Trophoblast cell (in vitro differentiated cells and primary cell): Measurements from ENCODE around the gene VENTX.

Experiments used
- DNase-seq, 2 donors: peaks; one replicate each; pipeline ENCODE4 v3.0.0-alpha.2; 2016
- H2AFZ ChIP-seq: 2 replicates; pipeline ENCODE4 v1.6.1; 2013; ENCODE audit warnings: low read length, moderate library complexity, mild to moderate bottlenecking; ENCODE audit not compliant: insufficient read depth, poor library complexity
- H2AK5ac ChIP-seq: 2 replicates; pipeline ENCODE4 v1.6.1; 2013; ENCODE audit warnings: mild to moderate bottlenecking, low read length
- H2BK120ac ChIP-seq: 2 replicates; pipeline ENCODE4 v1.6.1; 2013; ENCODE audit warnings: low read length, mild to moderate bottlenecking, moderate library complexity; ENCODE audit not compliant: insufficient read depth, poor library complexity
- H2BK12ac ChIP-seq: 2 replicates; pipeline ENCODE4 v1.6.1; 2013; ENCODE audit warnings: mild to moderate bottlenecking, low read length, moderate library complexity
- H2BK5ac ChIP-seq: 2 replicates; pipeline ENCODE4 v1.6.1; 2013; ENCODE audit warnings: low read length, low read depth, moderate library complexity, mild to moderate bottlenecking; ENCODE audit not compliant: poor library complexity
- H3K14ac ChIP-seq: 2 replicates; pipeline ENCODE4 v1.6.1; 2013; ENCODE audit warnings: mild to moderate bottlenecking, low read length
- H3K18ac ChIP-seq: 2 replicates; pipeline ENCODE4 v1.6.1; 2013; ENCODE audit warnings: mild to moderate bottlenecking, low read length
- H3K23ac ChIP-seq: 2 replicates; pipeline ENCODE4 v1.6.1; 2013; ENCODE audit warnings: low read length
- H3K27ac ChIP-seq: 2 replicates; pipeline ENCODE4 v1.5.1; 2013; ENCODE audit warnings: low read depth, mild to moderate bottlenecking, inconsistent platforms, low read length, moderate library complexity
- H3K27me3 ChIP-seq: 2 replicates; pipeline ENCODE4 v1.6.1; 2013; ENCODE audit warnings: inconsistent platforms, mild to moderate bottlenecking, low read length, moderate library complexity; ENCODE audit not compliant: insufficient read depth
- H3K36me3 ChIP-seq, 2 experiments: 1 replicate in 1 of 2; 2 replicates in 1 of 2; pipeline ENCODE4 v1.6.1; 2013; ENCODE audit warnings: low read length in 2 of 2, mild to moderate bottlenecking in 2 of 2, moderate library complexity in 1 of 2; ENCODE audit not compliant: insufficient read depth in 2 of 2, control insufficient read depth in 1 of 2
- H3K4ac ChIP-seq: 2 replicates; pipeline ENCODE4 v1.6.1; 2013; ENCODE audit warnings: low read depth, mild to moderate bottlenecking, low read length, moderate library complexity
- H3K4me1 ChIP-seq, 2 experiments: 1 replicate in 1 of 2; 2 replicates in 1 of 2; pipeline ENCODE4 v1.6.1; 2013; ENCODE audit warnings: low read length in 2 of 2, mild to moderate bottlenecking in 2 of 2, moderate library complexity in 1 of 2; ENCODE audit not compliant: insufficient read depth in 2 of 2, control insufficient read depth in 1 of 2
- H3K4me2 ChIP-seq: 2 replicates; pipeline ENCODE4 v1.6.1; 2013; ENCODE audit warnings: inconsistent platforms, mild to moderate bottlenecking, low read length, moderate library complexity
- H3K4me3 ChIP-seq: 2 replicates; pipeline ENCODE4 v1.5.1; 2013; ENCODE audit warnings: mild to moderate bottlenecking, low read depth, low read length, inconsistent platforms
- H3K79me1 ChIP-seq: one replicate; pipeline ENCODE4 v1.6.1; 2013; ENCODE audit warnings: low read length
- H3K79me2 ChIP-seq: 2 replicates; pipeline ENCODE4 v1.6.1; 2013; ENCODE audit warnings: low read length, mild to moderate bottlenecking; ENCODE audit not compliant: control insufficient read depth, insufficient read depth, poor library complexity
- H3K9ac ChIP-seq: 2 replicates; pipeline ENCODE4 v1.6.1; 2013; ENCODE audit warnings: mild to moderate bottlenecking, low read length
- H3K9me3 ChIP-seq: 2 replicates; pipeline ENCODE4 v1.6.1; 2013; ENCODE audit warnings: low read depth, mild to moderate bottlenecking, control low read depth, inconsistent platforms, low read length; ENCODE audit not compliant: insufficient read depth
- H4K12ac ChIP-seq: 2 replicates; pipeline ENCODE4 v1.6.1; 2013; ENCODE audit warnings: low read depth, mild to moderate bottlenecking, low read length, moderate library complexity
- H4K8ac ChIP-seq: 2 replicates; pipeline ENCODE4 v1.6.1; 2013; ENCODE audit warnings: low read depth, mild to moderate bottlenecking, low read length, moderate library complexity
- H4K91ac ChIP-seq: one replicate; pipeline ENCODE4 v1.6.1; 2013; ENCODE audit warnings: low read depth, mild to moderate bottlenecking, low read length, moderate library complexity
- WGBS: extraction: QIAGEN DNeasy Blood & Tissue Kit; methylation state at CpG from one replicate; pipeline ENCODE4 v1.1.7; 2013; ENCODE audit warnings: missing lambda C conversion rate; ENCODE audit not compliant: insufficient read length, insufficient coverage; ENCODE audit errors: extremely low coverage; 5-methylcytosine and 5-hydroxymethylcytosine counted together

VENTX gene

GRCh38 chr10:133212853-133213494 is 24.7 kb upstream of the VENTX start:
- no peaks in the 10 kb centered on the region for H3K36me3 ChIP-seq
- H2AK5ac ChIP-seq, result no peak overlapping the region
- DNase-seq, result no peak
- no peak overlapping the region for H4K8ac ChIP-seq
- no peaks in the 10 kb centered on the region for H3K79me1 ChIP-seq
- H3K79me2 ChIP-seq, result no peaks in the 10 kb centered on the region
- no peak overlapping the region for H3K4ac ChIP-seq
- H4K12ac ChIP-seq, result no peak overlapping the region
- H3K18ac ChIP-seq, result no peak overlapping the region
- H2BK5ac ChIP-seq, result no peak overlapping the region
- H3K14ac ChIP-seq, result no peak overlapping the region
- no peak overlapping the region for H2BK12ac ChIP-seq
- H3K4me3 ChIP-seq, result no peak overlapping the region
- H2BK120ac ChIP-seq, result no peak overlapping the region
- H3K4me2 ChIP-seq, result no peak overlapping the region
- no CpG with 5 or more reads among the region's 20 CpGs for WGBS
- H3K27ac ChIP-seq, result no peak overlapping the region
- no peak overlapping the region for H3K23ac ChIP-seq
- H3K4me1 ChIP-seq, result no peaks in the 10 kb centered on the region
- H2AFZ ChIP-seq, result no peak overlapping the region
- H3K9ac ChIP-seq, result no peak overlapping the region
- H3K27me3 ChIP-seq, result no peaks in the 10 kb centered on the region
- peaks cover 17% of the 10 kb centered on the region for H3K9me3 ChIP-seq
- no peak overlapping the region for H4K91ac ChIP-seq

DNA sequence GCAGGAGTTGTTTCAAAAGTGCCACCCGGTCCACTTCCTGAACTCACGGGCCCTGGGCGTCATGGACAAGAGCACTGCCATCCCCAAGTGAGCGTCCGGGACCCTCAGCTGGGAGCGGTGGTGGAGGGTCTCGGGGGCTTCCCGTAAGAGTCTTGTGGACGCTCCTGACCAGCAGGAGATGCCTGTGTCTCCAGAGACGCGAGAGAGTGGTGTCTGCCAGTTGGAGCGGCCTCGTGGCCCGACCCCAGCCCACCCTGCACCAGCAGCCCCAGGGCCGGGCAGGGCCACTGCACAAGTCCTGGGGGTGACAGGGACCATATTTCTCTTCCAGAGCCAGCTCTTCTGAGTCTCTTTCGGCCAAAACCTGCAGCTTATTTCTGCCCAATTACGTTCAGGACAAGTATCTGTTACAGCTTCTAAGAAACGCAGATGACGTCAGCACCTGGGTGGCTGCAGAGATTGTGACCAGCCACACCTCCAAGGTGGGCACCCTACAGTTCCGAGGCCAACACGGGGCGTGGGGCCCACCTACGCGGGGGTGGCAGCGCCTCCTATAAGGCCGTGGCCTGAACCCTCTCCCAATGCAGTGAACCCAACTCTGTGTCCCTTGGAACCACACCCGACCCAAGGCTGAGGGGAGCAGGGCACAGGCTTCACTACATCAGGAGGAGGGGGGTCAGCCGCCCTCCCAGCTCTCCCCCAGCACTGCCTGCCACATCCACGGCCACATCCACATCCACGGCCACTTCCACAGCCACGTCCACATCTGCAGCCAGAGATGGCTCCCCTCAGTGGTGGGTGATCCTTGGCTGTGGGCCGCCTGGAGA is 23.8 kb upstream of the VENTX start:
- Histone ChIP-seq H4K12ac (no peak overlapping the region), H3K27me3 (no peaks in the 10 kb centered on the region), H3K36me3 (no peaks in the 10 kb centered on the region), H3K27ac (no peak overlapping the region), H4K91ac (no peak overlapping the region), H3K4ac (no peak overlapping the region), H3K4me1 (no peaks in the 10 kb centered on the region), H3K4me2 (no peak overlapping the region), H2AK5ac (no peak overlapping the region), H2BK5ac (no peak overlapping the region), H2BK12ac (no peak overlapping the region), H3K9me3 (peaks cover 14% of the 10 kb centered on the region), H3K79me2 (no peaks in the 10 kb centered on the region), H3K23ac (no peak overlapping the region), H3K14ac (no peak overlapping the region), H3K18ac (no peak overlapping the region), H3K79me1 (no peaks in the 10 kb centered on the region), H2AFZ (no peak overlapping the region), H4K8ac (no peak overlapping the region), H3K4me3 (no peak overlapping the region), H3K9ac (no peak overlapping the region), H2BK120ac (no peak overlapping the region)
- DNase-seq, result no peak
- WGBS, result no CpG with 5 or more reads among the region's 32 CpGs

- H2BK120ac ChIP-seq, result no peak overlapping the region
- no peak overlapping the region for H2AFZ ChIP-seq
- H3K4me3 ChIP-seq, result no peak overlapping the region
- DNase-seq, result no peak
- H3K14ac ChIP-seq, result no peak overlapping the region
- no peak overlapping the region for H3K18ac ChIP-seq
- no peaks in the 10 kb centered on the region for H3K4me1 ChIP-seq
- H4K91ac ChIP-seq, result no peak overlapping the region
- H2BK5ac ChIP-seq, result no peak overlapping the region
- no peaks in the 10 kb centered on the region for H3K27me3 ChIP-seq
- no peak overlapping the region for H3K23ac ChIP-seq
- H3K9me3 ChIP-seq, result peaks cover 7% of the 10 kb centered on the region
- H3K79me2 ChIP-seq, result no peaks in the 10 kb centered on the region
- no peak overlapping the region for H4K12ac ChIP-seq
- WGBS, result no CpG with 5 or more reads among the region's 28 CpGs
- no peak overlapping the region for H3K4me2 ChIP-seq
- H3K4ac ChIP-seq, result no peak overlapping the region
- H3K79me1 ChIP-seq, result no peaks in the 10 kb centered on the region
- H3K9ac ChIP-seq, result no peak overlapping the region
- H3K36me3 ChIP-seq, result no peaks in the 10 kb centered on the region
- H4K8ac ChIP-seq, result no peak overlapping the region
- no peak overlapping the region for H2AK5ac ChIP-seq
- no peak overlapping the region for H3K27ac ChIP-seq
- no peak overlapping the region for H2BK12ac ChIP-seq
Observed at GRCh38 chr10:133214468-133215410, 22.9 kb upstream of the VENTX start.

GRCh38 chr10:133215586-133215985 is 22.1 kb upstream of the VENTX start:
- Histone ChIP-seq H3K4me2 (no peak overlapping the region), H3K23ac (no peak overlapping the region), H3K79me1 (no peaks in the 10 kb centered on the region), H3K4ac (no peak overlapping the region), H3K9ac (no peak overlapping the region), H4K91ac (no peak overlapping the region), H2AFZ (no peak overlapping the region), H2AK5ac (no peak overlapping the region), H2BK120ac (no peak overlapping the region), H3K36me3 (no peaks in the 10 kb centered on the region), H2BK12ac (no peak overlapping the region), H4K12ac (no peak overlapping the region), H3K14ac (no peak overlapping the region), H3K4me1 (no peaks in the 10 kb centered on the region), H3K18ac (no peak overlapping the region), H3K4me3 (no peak overlapping the region), H2BK5ac (no peak overlapping the region), H4K8ac (no peak overlapping the region), H3K9me3 (peaks cover 7% of the 10 kb centered on the region), H3K27ac (no peak overlapping the region), H3K27me3 (no peaks in the 10 kb centered on the region), H3K79me2 (no peaks in the 10 kb centered on the region)
- no peak for DNase-seq
- WGBS, result no CpG with 5 or more reads among the region's 27 CpGs
